ENCODE data around the gene SEPTIN5. TPM values are rescaled to one million over a fixed set of nuclear protein-coding genes. Genes with fewer than 3 reads are reported as not detected.

The SEPTIN5 gene
- total RNA-seq, 2 experiments from 2014 or later, result not detected

DNA sequence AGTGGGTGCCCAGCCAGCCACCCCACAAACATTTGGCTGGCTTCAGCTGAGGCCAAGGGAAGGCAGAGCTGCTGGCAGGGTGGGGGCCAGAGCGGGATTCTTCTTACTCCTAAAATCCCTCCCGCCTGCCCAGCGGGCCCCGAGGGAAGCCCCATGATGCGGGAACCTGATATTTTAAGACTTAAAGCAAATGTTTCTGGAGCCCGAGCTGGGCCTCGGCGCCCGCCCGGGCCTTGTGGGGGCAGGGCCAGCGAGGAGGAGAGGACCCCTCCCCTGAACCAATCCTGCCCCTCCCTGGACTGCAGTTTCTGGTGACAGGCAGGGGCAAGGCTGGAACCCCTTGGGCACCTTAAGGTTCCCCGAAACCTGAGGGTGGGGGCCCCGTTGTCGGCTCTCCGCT, 26.3 kb downstream of the SEPTIN5 start:
- Histone ChIP-seq H3K9me3 (ENCODE audit: low read length) (no peaks in the 10 kb centered on the region), H3K4me3 (ENCODE audit: low read depth, low read length, poor library complexity, severe bottlenecking) (no peak overlapping the region), H3K27ac (ENCODE audit: low read depth, low read length, poor library complexity, severe bottlenecking) (no peak overlapping the region), H3K4me2 (ENCODE audit: low read length) (no peak overlapping the region), H3K79me2 (ENCODE audit: insufficient read depth, low read depth, low read length) (no peaks in the 10 kb centered on the region), H4K20me1 (ENCODE audit: insufficient read depth, low read length) (no peaks in the 10 kb centered on the region), H2AFZ (ENCODE audit: low read length) (no peak overlapping the region), H3K9me2 (ENCODE audit: insufficient read depth, low read length) (no peaks in the 10 kb centered on the region), H3K36me3 (ENCODE audit: insufficient read depth, low read length) (no peaks in the 10 kb centered on the region), H3K4me1 (ENCODE audit: insufficient read depth, low read length, poor library complexity, severe bottlenecking) (no peaks in the 10 kb centered on the region)
- ChIA-PET POLR2A (no interaction called here), CTCF (ENCODE audit: unreplicated experiment) (no interaction called here)
- no TSS peak for BruUV-seq (replicated peaks)
- intact Hi-C loops (cut with micrococcal nuclease; ENCODE audit: unreplicated experiment), result no loop called here
- TF ChIP-seq EZH2phosphoT487 (IDR thresholded peaks at IDR 0.05; ENCODE audit: borderline replicate concordance, low read depth, low read length), result no peak
- TF ChIP-seq, protein P1, sequence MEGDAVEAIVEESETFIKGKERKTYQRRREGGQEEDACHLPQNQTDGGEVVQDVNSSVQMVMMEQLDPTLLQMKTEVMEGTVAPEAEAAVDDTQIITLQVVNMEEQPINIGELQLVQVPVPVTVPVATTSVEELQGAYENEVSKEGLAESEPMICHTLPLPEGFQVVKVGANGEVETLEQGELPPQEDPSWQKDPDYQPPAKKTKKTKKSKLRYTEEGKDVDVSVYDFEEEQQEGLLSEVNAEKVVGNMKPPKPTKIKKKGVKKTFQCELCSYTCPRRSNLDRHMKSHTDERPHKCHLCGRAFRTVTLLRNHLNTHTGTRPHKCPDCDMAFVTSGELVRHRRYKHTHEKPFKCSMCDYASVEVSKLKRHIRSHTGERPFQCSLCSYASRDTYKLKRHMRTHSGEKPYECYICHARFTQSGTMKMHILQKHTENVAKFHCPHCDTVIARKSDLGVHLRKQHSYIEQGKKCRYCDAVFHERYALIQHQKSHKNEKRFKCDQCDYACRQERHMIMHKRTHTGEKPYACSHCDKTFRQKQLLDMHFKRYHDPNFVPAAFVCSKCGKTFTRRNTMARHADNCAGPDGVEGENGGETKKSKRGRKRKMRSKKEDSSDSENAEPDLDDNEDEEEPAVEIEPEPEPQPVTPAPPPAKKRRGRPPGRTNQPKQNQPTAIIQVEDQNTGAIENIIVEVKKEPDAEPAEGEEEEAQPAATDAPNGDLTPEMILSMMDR (conservative IDR thresholded peaks at IDR 0.05; ENCODE audit: low read length), result no peak
- DNase-seq (ENCODE audit: low spot score), result no peak

DNA sequence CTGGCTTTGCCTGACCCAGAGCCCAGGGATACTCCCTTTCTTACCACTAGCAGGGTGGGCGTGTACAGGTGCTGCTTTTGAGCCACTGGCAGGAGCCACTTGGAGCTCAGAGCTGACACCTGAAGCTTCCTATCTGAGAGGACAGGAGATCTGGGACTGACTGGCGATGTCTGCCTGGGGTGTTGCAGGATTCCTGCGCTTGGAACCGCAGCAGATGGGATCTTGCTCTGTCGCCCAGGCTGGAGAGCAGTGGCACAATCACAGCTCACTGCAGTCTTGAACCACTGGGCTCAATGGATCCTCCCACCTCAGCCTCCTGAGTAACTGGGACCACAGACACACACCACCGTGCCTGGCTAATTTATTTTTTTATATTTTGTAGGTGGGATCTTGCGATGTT, 26.8 kb downstream of the SEPTIN5 start:
- no peaks in the 10 kb centered on the region for H4K20me1 ChIP-seq (ENCODE audit: insufficient read depth, low read length)
- ChIA-PET CTCF (ENCODE audit: unreplicated experiment) (no interaction called here), POLR2A (no interaction called here)
- DNase-seq (ENCODE audit: low spot score), result no peak
- H3K27ac ChIP-seq (ENCODE audit: low read depth, low read length, poor library complexity, severe bottlenecking), result no peak overlapping the region
- H3K79me2 ChIP-seq (ENCODE audit: insufficient read depth, low read depth, low read length), result no peaks in the 10 kb centered on the region
- no peaks in the 10 kb centered on the region for H3K9me2 ChIP-seq (ENCODE audit: insufficient read depth, low read length)
- no peak overlapping the region for H3K4me2 ChIP-seq (ENCODE audit: low read length)
- TF ChIP-seq, protein P1 (conservative IDR thresholded peaks at IDR 0.05; ENCODE audit: low read length), result no peak
- no peak for TF ChIP-seq EZH2phosphoT487 (IDR thresholded peaks at IDR 0.05; ENCODE audit: borderline replicate concordance, low read depth, low read length)
- no peaks in the 10 kb centered on the region for H3K9me3 ChIP-seq (ENCODE audit: low read length)
- no peaks in the 10 kb centered on the region for H3K36me3 ChIP-seq (ENCODE audit: insufficient read depth, low read length)
- no peak overlapping the region for H3K4me3 ChIP-seq (ENCODE audit: low read depth, low read length, poor library complexity, severe bottlenecking)
- H3K4me1 ChIP-seq (ENCODE audit: insufficient read depth, low read length, poor library complexity, severe bottlenecking), result no peaks in the 10 kb centered on the region
- intact Hi-C loops (cut with micrococcal nuclease; ENCODE audit: unreplicated experiment), result no loop called here
- no peak overlapping the region for H2AFZ ChIP-seq (ENCODE audit: low read length)
- BruUV-seq (replicated peaks), result no TSS peak

DNA sequence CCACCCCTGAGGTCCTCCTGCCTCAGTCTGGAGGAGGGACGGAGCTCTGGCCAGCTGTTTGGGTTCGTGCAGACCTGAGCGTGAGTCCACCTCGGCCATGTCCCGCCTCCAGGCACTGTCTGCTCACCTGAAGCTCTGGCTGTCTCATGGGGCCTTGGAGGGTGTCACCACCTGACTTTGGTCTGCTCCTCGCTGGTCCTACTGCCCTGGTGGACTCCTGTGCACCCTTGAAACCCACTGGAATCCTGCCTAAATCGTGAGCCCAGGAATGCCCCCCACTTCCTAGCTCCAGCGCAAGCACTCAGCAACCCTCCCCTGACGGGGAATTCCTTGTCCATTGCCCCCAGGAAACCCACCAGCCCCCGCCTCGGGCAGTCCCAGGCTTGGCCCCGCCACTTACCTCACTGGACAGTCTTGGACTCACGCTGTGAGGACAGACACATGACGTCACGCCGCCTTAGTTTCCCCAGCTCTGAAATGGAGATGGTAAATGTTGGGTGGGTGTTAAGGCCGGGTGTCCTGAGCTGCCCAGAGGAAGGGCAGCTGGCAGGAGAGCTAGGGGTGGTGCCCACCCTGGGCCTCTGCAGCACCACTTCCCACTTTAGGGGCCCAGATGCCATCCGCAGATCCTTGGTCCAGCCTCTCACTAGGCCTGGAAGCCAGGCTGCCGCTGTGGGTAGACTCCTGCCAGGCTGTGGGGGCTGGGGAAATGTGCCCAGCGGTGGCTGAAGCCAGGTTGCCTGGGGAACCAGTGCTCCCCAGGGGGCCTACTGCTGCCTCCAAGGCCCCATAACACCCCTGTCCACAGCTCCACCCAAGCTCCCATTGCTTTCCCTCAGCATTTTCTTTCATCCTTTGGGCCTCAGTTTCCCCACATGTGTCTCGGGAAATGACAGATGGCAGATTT, 28.1 kb downstream of the SEPTIN5 start:
- intact Hi-C loops (cut with micrococcal nuclease; ENCODE audit: unreplicated experiment), result no loop called here
- Histone ChIP-seq H3K9me2 (ENCODE audit: insufficient read depth, low read length) (no peaks in the 10 kb centered on the region), H3K9me3 (ENCODE audit: low read length) (no peaks in the 10 kb centered on the region)

More for the DNA sequence above, 28.1 kb downstream of the SEPTIN5 start:
- no peaks in the 10 kb centered on the region for H3K79me2 ChIP-seq (ENCODE audit: insufficient read depth, low read depth, low read length)
- POLR2A ChIA-PET, result no interaction called here
- no peaks in the 10 kb centered on the region for H3K4me1 ChIP-seq (ENCODE audit: insufficient read depth, low read length, poor library complexity, severe bottlenecking)
- BruUV-seq (replicated peaks), result no TSS peak
- H3K36me3 ChIP-seq (ENCODE audit: insufficient read depth, low read length), result no peaks in the 10 kb centered on the region
- no peak overlapping the region for H3K4me3 ChIP-seq (ENCODE audit: low read depth, low read length, poor library complexity, severe bottlenecking)
- H3K27ac ChIP-seq (ENCODE audit: low read depth, low read length, poor library complexity, severe bottlenecking), result no peak overlapping the region
- TF ChIP-seq, protein P1 (conservative IDR thresholded peaks at IDR 0.05; ENCODE audit: low read length), result no peak
- no peak for TF ChIP-seq EZH2phosphoT487 (IDR thresholded peaks at IDR 0.05; ENCODE audit: borderline replicate concordance, low read depth, low read length)
- no peaks in the 10 kb centered on the region for H4K20me1 ChIP-seq (ENCODE audit: insufficient read depth, low read length)
- CTCF ChIA-PET (ENCODE audit: unreplicated experiment), result no interaction called here
- no peak for DNase-seq (ENCODE audit: low spot score)
- H3K4me2 ChIP-seq (ENCODE audit: low read length), result no peak overlapping the region
- no peak overlapping the region for H2AFZ ChIP-seq (ENCODE audit: low read length)
